Left lung (tissue), 10 donors: ENCODE results near the gene PPP2R2C. TPM values are rescaled to one million over a fixed set of nuclear protein-coding genes. Genes with fewer than 3 reads are reported as not detected.

Experiments
- ATAC-seq: fragments of 200-7000 bp; cut with Tn5 transposase; one replicate; pipeline ENCODE4 v1.9.1; 2020; ENCODE audit warnings: moderate library complexity
- DNase-seq, 4 donors: peaks; one replicate each; pipeline ENCODE4 v3.0.0-alpha.2; 2013 to 2020
- H3K27ac ChIP-seq, 2 donors: fragments of 200-600 bp; sonication (generic) in 1 of 2; one replicate each; pipeline versions ENCODE4 v1.5.0 to v1.8.0; 2020 to 2021
- H3K27me3 ChIP-seq, 2 donors: fragments of 200-600 bp; sonication (generic) in 1 of 2; one replicate each; pipeline versions ENCODE4 v1.5.0 to v1.8.0; 2020 to 2021
- H3K36me3 ChIP-seq, 2 donors: fragments of 200-600 bp; sonication (generic) in 1 of 2; one replicate each; pipeline versions ENCODE4 v1.5.0 to v1.8.0; 2020 to 2021
- H3K4me1 ChIP-seq, 2 donors: fragments of 200-600 bp; one replicate each; pipeline ENCODE4 v1.8.0; 2021
- H3K4me3 ChIP-seq, 2 donors: fragments of 200-600 bp; sonication (generic) in 1 of 2; one replicate each; pipeline versions ENCODE4 v1.5.0 to v1.8.0; 2020 to 2021; ENCODE audit warnings: mild to moderate bottlenecking in 1 of 2
- H3K9me3 ChIP-seq, 2 donors: fragments of 200-600 bp; sonication (generic) in 1 of 2; one replicate each; pipeline versions ENCODE4 v1.5.0 to v1.8.0; 2020 to 2021
- intact Hi-C, 2 donors: fragments of 100-400 bp; cut with DNase I; formaldehyde crosslinking; loops; one replicate each; pipeline versions ENCODE4 v1.11.2 to v1.14.2; 2022
- polyA plus RNA-seq, 6 donors: library from polyadenylated mRNA; unstranded; fragments of 120-200 nt; gene quantifications; one replicate each; pipeline ENCODE4 v1.2.1, GENCODE V29; 2013; ENCODE audit not compliant: insufficient read length in 6 of 6
- total RNA-seq, 2 donors: library from RNA; stranded (reverse); fragmentation: NEBNext Ultra II Directional; extraction: Animal tissue kit (Norgen Biotek cat#: 25700); gene quantifications; one replicate each; pipeline ENCODE4 v1.2.1, GENCODE V29; 2021
- TF ChIP-seq, protein P1 (sequence below), 2 donors: fragments of 200-600 bp; sonication (generic) in 1 of 2; IDR thresholded peaks; one replicate each; pipeline versions ENCODE4 v1.5.0 to v1.8.0; 2021; ENCODE audit warnings: antibody characterized with exemption in 2 of 2
- donor health status: DM: no; HTN: yes; CAD: no.
- donor health status: DM: no; HTN: no; CAD: no.

The PPP2R2C gene
- total and polyA plus RNA-seq, 8 donors = 0.29 to 0.50 (median 0.43) TPM; not detected in 1

DNA sequence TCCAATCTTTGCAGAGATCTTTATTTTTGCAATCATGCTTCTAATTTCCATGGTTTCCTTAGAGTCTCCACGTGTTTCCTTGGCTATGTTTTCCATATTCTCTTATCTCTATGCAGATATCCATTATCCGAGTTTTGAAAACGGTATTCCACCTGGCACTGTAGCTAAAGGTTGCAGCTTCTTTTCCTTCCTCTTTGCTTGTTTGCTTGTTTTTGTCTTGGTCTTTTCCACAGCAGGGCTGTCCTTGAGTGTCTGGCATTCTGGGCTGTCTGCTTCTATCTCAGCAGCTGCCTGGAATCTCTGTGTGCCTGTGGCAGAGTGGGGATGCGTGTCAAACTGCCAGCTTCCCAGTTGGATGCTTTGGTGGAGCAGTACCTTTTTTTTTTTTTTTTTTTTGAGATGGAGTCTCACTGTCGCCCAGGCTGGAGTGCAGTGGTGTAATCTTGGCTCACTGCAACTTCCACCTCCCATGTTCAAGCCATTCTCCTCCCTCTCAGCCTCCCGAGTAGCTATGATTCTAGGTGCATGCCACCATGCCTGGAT, 155.9 kb downstream of the PPP2R2C start:
- ATAC-seq (no peak), DNase-seq (no peak)
- Histone ChIP-seq H3K27me3 (peaks cover 0 to 13% of the 10 kb centered on the region in 2 donors), H3K36me3 (no peaks in the 10 kb centered on the region), H3K4me1 (no peaks in the 10 kb centered on the region), H3K4me3 (no peak overlapping the region), H3K9me3 (peaks cover 0 to 5% of the 10 kb centered on the region in 2 donors), H3K27ac (no peak overlapping the region)
- intact Hi-C loops = no loop called here
- TF ChIP-seq, protein P1, sequence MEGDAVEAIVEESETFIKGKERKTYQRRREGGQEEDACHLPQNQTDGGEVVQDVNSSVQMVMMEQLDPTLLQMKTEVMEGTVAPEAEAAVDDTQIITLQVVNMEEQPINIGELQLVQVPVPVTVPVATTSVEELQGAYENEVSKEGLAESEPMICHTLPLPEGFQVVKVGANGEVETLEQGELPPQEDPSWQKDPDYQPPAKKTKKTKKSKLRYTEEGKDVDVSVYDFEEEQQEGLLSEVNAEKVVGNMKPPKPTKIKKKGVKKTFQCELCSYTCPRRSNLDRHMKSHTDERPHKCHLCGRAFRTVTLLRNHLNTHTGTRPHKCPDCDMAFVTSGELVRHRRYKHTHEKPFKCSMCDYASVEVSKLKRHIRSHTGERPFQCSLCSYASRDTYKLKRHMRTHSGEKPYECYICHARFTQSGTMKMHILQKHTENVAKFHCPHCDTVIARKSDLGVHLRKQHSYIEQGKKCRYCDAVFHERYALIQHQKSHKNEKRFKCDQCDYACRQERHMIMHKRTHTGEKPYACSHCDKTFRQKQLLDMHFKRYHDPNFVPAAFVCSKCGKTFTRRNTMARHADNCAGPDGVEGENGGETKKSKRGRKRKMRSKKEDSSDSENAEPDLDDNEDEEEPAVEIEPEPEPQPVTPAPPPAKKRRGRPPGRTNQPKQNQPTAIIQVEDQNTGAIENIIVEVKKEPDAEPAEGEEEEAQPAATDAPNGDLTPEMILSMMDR (IDR thresholded peaks at IDR 0.05) = no peak

GRCh38 chr4:6313216-6313615, 159.2 kb downstream of the PPP2R2C start:
- TF ChIP-seq, protein P1 (IDR thresholded peaks at IDR 0.05) = no peak
- Histone ChIP-seq H3K9me3 (peaks cover 0 to 2% of the 10 kb centered on the region in 2 donors), H3K4me1 (no peaks in the 10 kb centered on the region), H3K4me3 (no peak overlapping the region), H3K27ac (no peak overlapping the region), H3K36me3 (no peaks in the 10 kb centered on the region), H3K27me3 (peaks cover 11 to 37% of the 10 kb centered on the region in 2 donors)
- ATAC-seq = no peak
- intact Hi-C loops = no loop called here
- DNase-seq = no peak

DNA sequence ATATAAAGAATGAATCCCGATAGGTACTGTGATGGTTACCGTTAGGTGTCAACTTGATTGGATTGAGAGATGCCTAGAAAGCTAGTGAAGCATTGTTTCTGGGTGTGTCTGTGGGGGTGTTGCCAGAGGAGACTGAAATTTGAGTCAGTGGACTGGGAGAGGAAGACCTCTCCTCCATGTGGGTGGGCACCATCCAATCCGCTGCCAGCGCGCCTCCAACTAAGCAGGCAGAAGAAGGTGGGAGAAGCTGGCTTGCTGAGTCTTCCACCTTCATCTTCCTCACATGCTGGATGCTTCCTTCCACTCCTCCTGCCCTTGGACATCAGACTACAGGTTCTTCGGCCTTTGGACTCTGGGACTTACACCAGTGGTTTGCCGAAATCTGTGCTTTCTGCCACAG, 162.6 kb downstream of the PPP2R2C start:
- no peak for DNase-seq
- no peaks in the 10 kb centered on the region for H3K4me1 ChIP-seq
- peaks cover 0 to 2% of the 10 kb centered on the region in 2 donors for H3K9me3 ChIP-seq
- H3K27ac ChIP-seq = no peak overlapping the region
- intact Hi-C loops = no loop called here
- TF ChIP-seq, protein P1 (IDR thresholded peaks at IDR 0.05) = no peak
- no peak for ATAC-seq
- no peak overlapping the region for H3K4me3 ChIP-seq
- peaks cover 11 to 54% of the 10 kb centered on the region in 2 donors for H3K27me3 ChIP-seq
- no peaks in the 10 kb centered on the region for H3K36me3 ChIP-seq

DNA sequence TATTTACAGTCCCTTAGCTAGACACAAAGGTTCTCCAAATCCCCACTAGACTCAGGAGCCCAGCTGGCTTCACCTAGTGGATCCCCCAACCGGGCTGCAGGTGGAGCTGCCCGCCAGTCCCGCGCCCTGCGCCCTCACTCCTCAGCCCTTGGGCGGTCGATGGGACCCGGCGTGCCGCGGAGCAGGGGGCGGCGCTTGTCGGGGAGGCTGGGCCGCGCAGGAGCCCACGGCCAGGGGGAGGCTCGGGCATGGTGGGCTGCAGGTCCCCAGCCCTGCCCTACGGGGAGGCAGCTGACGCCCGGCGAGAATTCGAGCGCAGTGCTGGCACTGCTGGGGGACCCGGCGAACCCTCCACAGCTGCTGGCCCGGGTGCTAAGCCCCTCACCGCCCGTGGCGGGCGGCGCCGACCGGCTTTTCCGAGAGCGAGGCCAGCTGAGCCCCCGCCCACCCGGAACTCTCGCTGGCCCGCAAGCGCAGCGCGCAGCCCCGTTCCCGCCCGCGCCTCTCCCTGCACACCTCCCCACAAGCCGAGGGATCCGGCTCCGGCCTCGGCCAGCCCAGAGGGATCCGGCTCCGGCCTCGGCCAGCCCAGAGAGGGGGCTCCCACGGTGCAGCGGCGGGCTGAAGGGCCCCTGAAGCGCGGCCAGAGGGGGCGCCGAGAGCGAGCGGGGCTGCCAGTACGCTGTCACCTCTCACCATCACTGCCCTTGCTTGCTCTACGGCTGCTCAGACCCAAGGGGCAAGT, 163.3 kb downstream of the PPP2R2C start:
- Histone ChIP-seq H3K36me3 (peaks cover 0 to 4% of the 10 kb centered on the region in 2 donors), H3K27ac (peak overlapping the region in 1 of 2 donors; percentile 50), H3K27me3 (peaks cover 11 to 54% of the 10 kb centered on the region in 2 donors), H3K4me1 (no peaks in the 10 kb centered on the region), H3K4me3 (peak overlapping the region; percentile 29 to 35), H3K9me3 (peaks cover 0 to 2% of the 10 kb centered on the region in 2 donors)
- intact Hi-C loops = no loop called here
- peak; percentile 73 for ATAC-seq
- TF ChIP-seq, protein P1 (IDR thresholded peaks at IDR 0.05) = no peak
- DNase-seq = peak in 3 of 4 donors; percentile 37 to 80 (median 47)

DNA sequence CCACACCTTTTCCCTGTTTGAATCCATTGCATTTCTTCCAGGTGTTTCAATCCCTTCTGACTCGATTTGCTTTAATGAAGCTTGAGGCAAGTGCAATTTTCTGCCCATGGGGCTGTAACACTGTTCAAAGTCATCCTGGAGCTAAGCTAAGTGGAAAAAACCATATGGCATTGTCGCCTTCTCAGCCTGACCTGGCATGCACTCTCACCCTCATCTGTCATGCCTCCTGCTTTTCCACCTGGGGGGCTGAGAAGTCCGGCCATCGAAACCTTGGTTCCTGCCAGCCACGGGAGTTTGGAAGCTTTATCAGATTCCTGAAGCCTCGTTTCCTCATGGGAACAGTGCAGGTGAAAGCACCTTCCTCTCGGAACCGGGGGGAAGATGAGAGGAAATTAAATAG, 164.5 kb downstream of the PPP2R2C start:
- peaks cover 0 to 15% of the 10 kb centered on the region in 2 donors for H3K36me3 ChIP-seq
- intact Hi-C loops = no loop called here
- no peak overlapping the region for H3K27ac ChIP-seq
- no peak for DNase-seq
- H3K4me1 ChIP-seq = no peaks in the 10 kb centered on the region
- H3K4me3 ChIP-seq = no peak overlapping the region
- H3K9me3 ChIP-seq = peaks cover 0 to 2% of the 10 kb centered on the region in 2 donors
- no peak for ATAC-seq
- TF ChIP-seq, protein P1 (IDR thresholded peaks at IDR 0.05) = no peak
- peaks cover 11 to 54% of the 10 kb centered on the region in 2 donors for H3K27me3 ChIP-seq
